K562 (cell line): ENCODE results near the gene ZNF687. TPM values are rescaled to one million over a fixed set of nuclear protein-coding genes. Genes with fewer than 3 reads are reported as not detected.

ENCODE experiments used
- ETV1 ChIP-seq: fragments of 450-650 bp; conservative IDR thresholded peaks from 2 replicates; pipeline ENCODE4 v1.6.1; 2016; ENCODE audit warnings: missing genetic modification characterization, control low read depth, low read depth, missing compliant biosample characterization
- MBD2 ChIP-seq: sonication (generic); IDR thresholded peaks from 2 replicates; pipeline ENCODE4 v1.6.1; 2016; ENCODE audit warnings: low read depth, borderline replicate concordance
- PCBP1 ChIP-seq: fragments of 200-400 bp; formaldehyde crosslinking; IDR thresholded peaks from 2 replicates; pipeline ENCODE4 v1.6.1; 2018; ENCODE audit warnings: mild to moderate bottlenecking, low read depth, low read length; ENCODE audit not compliant: poor library complexity, severe bottlenecking
- RAD51 ChIP-seq: fragments of 450-650 bp; IDR thresholded peaks from 2 replicates; pipeline ENCODE4 v1.7.1; 2016; ENCODE audit warnings: low read depth, mild to moderate bottlenecking, borderline replicate concordance
- RHOXF2B ChIP-seq: fragments of 250-450 bp; sonication (Bioruptor Pico); conservative IDR thresholded peaks from 2 replicates; pipeline ENCODE4 v1.5.1; 2021
- SAP30 ChIP-seq: fragments of 200-600 bp; sonication (generic); IDR thresholded peaks from 2 replicates; pipeline ENCODE4 v1.6.1; 2012; ENCODE audit warnings: borderline replicate concordance, low read depth, mild to moderate bottlenecking, moderate library complexity, low read length, control low read depth, inconsistent platforms; ENCODE audit not compliant: insufficient read depth, poor library complexity, severe bottlenecking
- SMC3 ChIP-seq: conservative IDR thresholded peaks from 2 replicates; pipeline ENCODE4 v1.6.1; 2011; ENCODE audit warnings: low read depth, low read length, improper control_type of control experiment; ENCODE audit not compliant: insufficient read depth
- TGIF2 ChIP-seq: sonication (generic); formaldehyde crosslinking; IDR thresholded peaks from 2 replicates; pipeline ENCODE4 v1.8.1; 2022; ENCODE audit warnings: mild to moderate bottlenecking, missing genetic modification reagents, moderate library complexity
- ZBTB2 ChIP-seq: fragments of 450-650 bp; IDR thresholded peaks from 2 replicates; pipeline ENCODE4 v1.6.1; 2016; ENCODE audit warnings: antibody characterized with exemption
- ZNF146 ChIP-seq: IDR thresholded peaks from one replicate; pipeline ENCODE4 v1.6.1; 2018; ENCODE audit warnings: missing compliant biosample characterization; ENCODE audit not compliant: unreplicated experiment
- ZNF263 ChIP-seq: sonication (generic); formaldehyde crosslinking; IDR thresholded peaks from 2 replicates; pipeline ENCODE4 v1.8.0; 2022; ENCODE audit warnings: mild to moderate bottlenecking, missing genetic modification reagents, borderline replicate concordance
- ZNF511 ChIP-seq: sonication (generic); formaldehyde crosslinking; IDR thresholded peaks from 2 replicates; pipeline ENCODE4 v1.8.0; 2022; ENCODE audit warnings: mild to moderate bottlenecking, missing genetic modification reagents
- ZNF551 ChIP-seq: fragments of 250-450 bp; sonication (Bioruptor Pico); IDR thresholded peaks from 2 replicates; pipeline ENCODE4 v1.5.0; 2021; ENCODE audit warnings: mild to moderate bottlenecking, moderate library complexity
- ZNF778 ChIP-seq: fragments of 450-650 bp; formaldehyde crosslinking; IDR thresholded peaks from 2 replicates; pipeline ENCODE4 v1.4.0; 2020; ENCODE audit warnings: mild to moderate bottlenecking, moderate library complexity
- polyA plus RNA-seq, 8 experiments: library from polyadenylated mRNA; depleted of rRNA in 4 of 8; stranded (reverse) in 5 of 8; unstranded in 3 of 8; fragments of >200 nt; fragmentation: Nextera tagmentation in 2 of 8; fragmentation: Illumina TruSeq in 1 of 8; extraction: Ambion mirVana in 2 of 8; extraction: Trizol in 1 of 8; gene quantifications; 2 replicates each; pipeline versions ENCODE4 v1.2.1 to v1.2.3, GENCODE V29; 2011 to 2014; ENCODE audit warnings: inconsistent platforms in 1 of 8, missing spikeins in 1 of 8
- total RNA-seq, 7 experiments: library from RNA; depleted of rRNA in 6 of 7; stranded (reverse); fragments of >200 nt in 6 of 7; fragmentation: Illumina TruSeq in 2 of 7; extraction: Trizol in 2 of 7; gene quantifications; 2 replicates each; pipeline versions ENCODE4 v1.2.1 to v1.2.3, GENCODE V29; 2011 to 2021; ENCODE audit warnings: low replicate concordance in 1 of 7
- TF ChIP-seq, protein P1 (sequence below), 2 experiments: fragments of 450-650 bp; IDR thresholded peaks; 2 replicates each; pipeline ENCODE4 v1.6.1; 2016
- TF ChIP-seq, protein P2 (sequence below): fragments of 250-450 bp; sonication (Bioruptor Pico); IDR thresholded peaks from 2 replicates; pipeline ENCODE4 v1.9.0; 2021; ENCODE audit warnings: mild to moderate bottlenecking, inconsistent platforms

The ZNF687 gene
- total and polyA plus RNA-seq, 9 of the 15 experiments (the other 6 are each of a cell fraction or from before 2014, with no cell fraction given): 0.13 to 26.4 (median 10.6) TPM

GRCh38 chr1:151281969-151282882 is at the start of gene ZNF687 (continued):
- TF ChIP-seq, protein P1, sequence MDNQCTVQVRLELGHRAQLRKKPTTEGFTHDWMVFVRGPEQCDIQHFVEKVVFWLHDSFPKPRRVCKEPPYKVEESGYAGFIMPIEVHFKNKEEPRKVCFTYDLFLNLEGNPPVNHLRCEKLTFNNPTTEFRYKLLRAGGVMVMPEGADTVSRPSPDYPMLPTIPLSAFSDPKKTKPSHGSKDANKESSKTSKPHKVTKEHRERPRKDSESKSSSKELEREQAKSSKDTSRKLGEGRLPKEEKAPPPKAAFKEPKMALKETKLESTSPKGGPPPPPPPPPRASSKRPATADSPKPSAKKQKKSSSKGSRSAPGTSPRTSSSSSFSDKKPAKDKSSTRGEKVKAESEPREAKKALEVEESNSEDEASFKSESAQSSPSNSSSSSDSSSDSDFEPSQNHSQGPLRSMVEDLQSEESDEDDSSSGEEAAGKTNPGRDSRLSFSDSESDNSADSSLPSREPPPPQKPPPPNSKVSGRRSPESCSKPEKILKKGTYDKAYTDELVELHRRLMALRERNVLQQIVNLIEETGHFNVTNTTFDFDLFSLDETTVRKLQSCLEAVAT (IDR thresholded peaks at IDR 0.05): peak in 1 of 2 experiments; percentile 100; a peak in 2 of 4 replicates
- TF ChIP-seq RAD51: no peak
- no peak for TF ChIP-seq ZBTB2
- no peak for TF ChIP-seq SMC3
- TF ChIP-seq RHOXF2B (CRISPR knock-in tag): no peak
- TF ChIP-seq PCBP1: peak; percentile 88
- 0 out of 2 replicates have a peak, but pooled peaks have one; percentile 38 for TF ChIP-seq ZNF263 (CRISPR knock-in tag)
- no peak for TF ChIP-seq ZNF778
- peak; percentile 100 for TF ChIP-seq MBD2
- TF ChIP-seq, protein P2, sequence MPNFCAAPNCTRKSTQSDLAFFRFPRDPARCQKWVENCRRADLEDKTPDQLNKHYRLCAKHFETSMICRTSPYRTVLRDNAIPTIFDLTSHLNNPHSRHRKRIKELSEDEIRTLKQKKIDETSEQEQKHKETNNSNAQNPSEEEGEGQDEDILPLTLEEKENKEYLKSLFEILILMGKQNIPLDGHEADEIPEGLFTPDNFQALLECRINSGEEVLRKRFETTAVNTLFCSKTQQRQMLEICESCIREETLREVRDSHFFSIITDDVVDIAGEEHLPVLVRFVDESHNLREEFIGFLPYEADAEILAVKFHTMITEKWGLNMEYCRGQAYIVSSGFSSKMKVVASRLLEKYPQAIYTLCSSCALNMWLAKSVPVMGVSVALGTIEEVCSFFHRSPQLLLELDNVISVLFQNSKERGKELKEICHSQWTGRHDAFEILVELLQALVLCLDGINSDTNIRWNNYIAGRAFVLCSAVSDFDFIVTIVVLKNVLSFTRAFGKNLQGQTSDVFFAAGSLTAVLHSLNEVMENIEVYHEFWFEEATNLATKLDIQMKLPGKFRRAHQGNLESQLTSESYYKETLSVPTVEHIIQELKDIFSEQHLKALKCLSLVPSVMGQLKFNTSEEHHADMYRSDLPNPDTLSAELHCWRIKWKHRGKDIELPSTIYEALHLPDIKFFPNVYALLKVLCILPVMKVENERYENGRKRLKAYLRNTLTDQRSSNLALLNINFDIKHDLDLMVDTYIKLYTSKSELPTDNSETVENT (CRISPR knock-in tag): no peak
- TF ChIP-seq ZNF511: no peak; the same call in 1 of the 2 replicates
- TF ChIP-seq ETV1 (tag): peak; percentile 21
- no peak for TF ChIP-seq ZNF146 (CRISPR knock-in tag)
- TF ChIP-seq ZNF551 (CRISPR knock-in tag): no peak
- no peak for TF ChIP-seq SAP30
- TF ChIP-seq TGIF2 (CRISPR knock-in tag): peak; percentile 67; the same call in 1 of the 2 replicates
